H9 (cell line): Measurements from ENCODE around the gene TLX1. TPM values are rescaled to one million over a fixed set of nuclear protein-coding genes. Genes with fewer than 3 reads are reported as not detected.

Source experiments
- DNase-seq: peaks from one replicate; pipeline ENCODE4 v3.0.0-alpha.2; 2017
- H2AFZ ChIP-seq: one replicate; pipeline ENCODE4 v1.6.1; 2013; ENCODE audit warnings: mild to moderate bottlenecking, low read length, control low read depth, moderate library complexity
- H2AK5ac ChIP-seq: 2 replicates; pipeline ENCODE4 v1.6.1; 2013; ENCODE audit warnings: low read length, control low read depth, mixed read lengths; ENCODE audit not compliant: insufficient read length
- H2BK120ac ChIP-seq: one replicate; pipeline ENCODE4 v1.6.1; 2013; ENCODE audit warnings: low read depth, mild to moderate bottlenecking, low read length, control low read depth, inconsistent platforms; ENCODE audit not compliant: poor library complexity, severe bottlenecking
- H2BK12ac ChIP-seq: 2 replicates; pipeline ENCODE4 v1.6.1; 2013; ENCODE audit warnings: low read length, control low read depth, mixed read lengths, low read depth; ENCODE audit not compliant: insufficient read length
- H2BK15ac ChIP-seq: 2 replicates; pipeline ENCODE4 v1.6.1; 2013; ENCODE audit warnings: low read depth, low read length, control low read depth
- H2BK20ac ChIP-seq: one replicate; pipeline ENCODE4 v1.6.1; 2013; ENCODE audit warnings: low read depth, mild to moderate bottlenecking, low read length, control low read depth, inconsistent platforms; ENCODE audit not compliant: poor library complexity, severe bottlenecking
- H2BK5ac ChIP-seq: 2 replicates; pipeline ENCODE4 v1.6.1; 2013; ENCODE audit warnings: low read length, control low read depth, mixed read lengths; ENCODE audit not compliant: insufficient read length
- H3K14ac ChIP-seq: 2 replicates; pipeline ENCODE4 v1.6.1; 2013; ENCODE audit warnings: low read length, control low read depth; ENCODE audit not compliant: insufficient read depth
- H3K18ac ChIP-seq: 2 replicates; pipeline ENCODE4 v1.6.1; 2013; ENCODE audit warnings: low read depth, mild to moderate bottlenecking, mixed read lengths, low read length, control low read depth; ENCODE audit not compliant: insufficient read length
- H3K23ac ChIP-seq: 2 replicates; pipeline ENCODE4 v1.6.1; 2013; ENCODE audit warnings: low read length, control low read depth, mixed read lengths, low read depth; ENCODE audit not compliant: insufficient read length
- H3K23me2 ChIP-seq: 2 replicates; pipeline ENCODE4 v1.6.1; 2013; ENCODE audit warnings: low read depth, mild to moderate bottlenecking, mixed read lengths, low read length, control low read depth; ENCODE audit not compliant: insufficient read length, poor library complexity, severe bottlenecking
- H3K27ac ChIP-seq: 2 replicates; pipeline ENCODE4 v1.5.1; 2013; ENCODE audit warnings: low read length, control low read depth, mixed read lengths, low read depth; ENCODE audit not compliant: insufficient read length
- H3K27me3 ChIP-seq: 2 replicates; pipeline ENCODE4 v1.6.1; 2013; ENCODE audit warnings: low read length, control low read depth, inconsistent platforms; ENCODE audit not compliant: insufficient read depth
- H3K4ac ChIP-seq: 2 replicates; pipeline ENCODE4 v1.6.1; 2013; ENCODE audit warnings: low read depth, mild to moderate bottlenecking, control low read depth, inconsistent platforms, low read length, moderate library complexity
- H3K4me1 ChIP-seq: 2 replicates; pipeline ENCODE4 v1.6.1; 2013; ENCODE audit warnings: low read length, control low read depth, inconsistent platforms; ENCODE audit not compliant: insufficient read depth
- H3K4me2 ChIP-seq: 2 replicates; pipeline ENCODE4 v1.6.1; 2013; ENCODE audit warnings: low read length, control low read depth, mixed read lengths; ENCODE audit not compliant: insufficient read length, insufficient read depth
- H3K56ac ChIP-seq: 2 replicates; pipeline ENCODE4 v1.6.1; 2013; ENCODE audit warnings: low read depth, mild to moderate bottlenecking, mixed read lengths, low read length, control low read depth; ENCODE audit not compliant: insufficient read length
- H3K79me1 ChIP-seq: 2 replicates; pipeline ENCODE4 v1.6.1; 2013; ENCODE audit warnings: low read depth, mild to moderate bottlenecking, moderate library complexity, low read length, control low read depth, inconsistent platforms; ENCODE audit not compliant: insufficient read depth, poor library complexity, severe bottlenecking
- H3K79me2 ChIP-seq: 2 replicates; pipeline ENCODE4 v1.6.1; 2013; ENCODE audit warnings: low read length, control low read depth, inconsistent platforms; ENCODE audit not compliant: insufficient read depth
- H3K9ac ChIP-seq: 2 replicates; pipeline ENCODE4 v1.6.1; 2013; ENCODE audit warnings: low read length, control low read depth, mixed read lengths; ENCODE audit not compliant: insufficient read length; ENCODE audit errors: extremely low read depth
- H3K9me3 ChIP-seq: one replicate; pipeline ENCODE4 v1.6.1; 2013; ENCODE audit warnings: low read depth, low read length, inconsistent platforms; ENCODE audit not compliant: control insufficient read depth
- H3T11ph ChIP-seq: one replicate; pipeline ENCODE4 v1.6.1; 2013; ENCODE audit warnings: mild to moderate bottlenecking, low read length, control low read depth, inconsistent platforms
- H4K20me1 ChIP-seq: one replicate; pipeline ENCODE4 v1.6.1; 2013; ENCODE audit not compliant: control insufficient read depth, insufficient read length, insufficient read depth
- H4K5ac ChIP-seq: 2 replicates; pipeline ENCODE4 v1.6.1; 2013; ENCODE audit warnings: low read depth, mild to moderate bottlenecking, mixed read lengths, low read length, control low read depth; ENCODE audit not compliant: insufficient read length
- H4K8ac ChIP-seq: replicated peaks from 2 replicates; pipeline ENCODE4 v1.6.1; 2013; ENCODE audit warnings: low read length, control low read depth, mixed read lengths, low read depth; ENCODE audit not compliant: insufficient read length
- H4K91ac ChIP-seq: 2 replicates; pipeline ENCODE4 v1.6.1; 2013; ENCODE audit warnings: low read depth, mild to moderate bottlenecking, moderate library complexity, mixed read lengths, low read length, control low read depth; ENCODE audit not compliant: insufficient read length
- H3K27ac Mint-ChIP-seq, 3 experiments: 2 replicates in 2 of 3; 3 replicates in 1 of 3; pipeline ENCODE4 v1.8.0; 2020 to 2021; ENCODE audit warnings: mixed read lengths in 3 of 3, mild to moderate bottlenecking in 1 of 3, moderate library complexity in 1 of 3
- H3K27me3 Mint-ChIP-seq: 2 replicates; pipeline ENCODE4 v1.8.0; 2021; ENCODE audit warnings: low read depth, mild to moderate bottlenecking, moderate library complexity, mixed read lengths
- H3K36me3 Mint-ChIP-seq, 3 experiments: 2 replicates in 2 of 3; 3 replicates in 1 of 3; pipeline ENCODE4 v1.8.0; 2020 to 2021; ENCODE audit warnings: low read depth in 3 of 3, mixed read lengths in 3 of 3; ENCODE audit not compliant: insufficient read depth in 1 of 3
- H3K4me1 Mint-ChIP-seq, 2 experiments: 2 replicates each; pipeline ENCODE4 v1.8.0; 2020; ENCODE audit warnings: mixed read lengths in 2 of 2
- H3K4me3 Mint-ChIP-seq, 2 experiments: 2 replicates in 1 of 2; 3 replicates in 1 of 2; pipeline ENCODE4 v1.8.0; 2020 to 2021; ENCODE audit warnings: mild to moderate bottlenecking in 2 of 2, mixed read lengths in 2 of 2, moderate library complexity in 1 of 2
- H3K9me3 Mint-ChIP-seq, 2 experiments: 2 replicates in 1 of 2; 3 replicates in 1 of 2; pipeline ENCODE4 v1.8.0; 2020; ENCODE audit warnings: mild to moderate bottlenecking in 2 of 2, mixed read lengths in 2 of 2, moderate library complexity in 1 of 2
- CTCF ChIP-seq: fragments of 200-600 bp; sonication (generic); conservative IDR thresholded peaks from 3 replicates; pipeline ENCODE4 v1.8.0; 2021; ENCODE audit warnings: antibody characterized with exemption, mild to moderate bottlenecking
- WGBS: extraction: QIAGEN DNeasy Blood & Tissue Kit; methylation state at CpG from one replicate; pipeline ENCODE4 v1.1.7; 2013; ENCODE audit warnings: missing lambda C conversion rate, low lambda C conversion rate, mixed read lengths; ENCODE audit not compliant: insufficient read length; ENCODE audit errors: extremely low coverage; 5-methylcytosine and 5-hydroxymethylcytosine counted together
- total RNA-seq: library from RNA; stranded (reverse); gene quantifications from 2 replicates; pipeline ENCODE4 v1.2.1, GENCODE V29; 2021

TLX1 gene
- total RNA-seq, 1 experiment from 2014 or later: not detected

GRCh38 chr10:101174319-101174718 is 43.2 kb downstream of the TLX1 start:
- Mint-ChIP-seq H3K4me1 (no peaks in the 10 kb centered on the region), H3K27me3 (peaks cover 25% of the 10 kb centered on the region), H3K9me3 (peaks cover 11 to 13% of the 10 kb centered on the region in 2 experiments; a peak in 4 of 5 replicates), H3K27ac (no peak overlapping the region), H3K36me3 (no peaks in the 10 kb centered on the region), H3K4me3 (no peak overlapping the region)
- Histone ChIP-seq H3K79me2 (no peaks in the 10 kb centered on the region), H2BK20ac (no peak overlapping the region), H2AFZ (no peak overlapping the region), H3K23ac (no peak overlapping the region), H3K9ac (no peak overlapping the region), H3K4me1 (no peaks in the 10 kb centered on the region), H3K4me2 (no peak overlapping the region), H2BK15ac (no peak overlapping the region), H4K20me1 (no peaks in the 10 kb centered on the region), H3K18ac (no peak overlapping the region), H2BK5ac (no peak overlapping the region), H3K79me1 (no peaks in the 10 kb centered on the region), H3K27ac (no peak overlapping the region), H2BK12ac (no peak overlapping the region), H3K14ac (no peak overlapping the region), H2AK5ac (no peak overlapping the region), H3K27me3 (no peaks in the 10 kb centered on the region), H4K5ac (no peak overlapping the region), H2BK120ac (no peak overlapping the region), H3K4ac (no peak overlapping the region), H4K8ac (no peak overlapping the region), H3K23me2 (no peaks in the 10 kb centered on the region), H3K56ac (no peak overlapping the region), H3K9me3 (no peaks in the 10 kb centered on the region), H3T11ph (no peak overlapping the region), H4K91ac (no peak overlapping the region)
- TF ChIP-seq CTCF: no peak
- no peak for DNase-seq
- WGBS: no CpG with 5 or more reads among the region's 2 CpGs
